ENCODE results near the gene CCNB3.

- TF ChIP-seq CTCF (IDR thresholded peaks at IDR 0.05): no peak
- no peak for TF ChIP-seq POLR2AphosphoS5 (IDR thresholded peaks at IDR 0.05; ENCODE audit: low read depth, low read length)
Observed at GRCh38 chrX:50393902-50394301, 189.3 kb downstream of the CCNB3 start.

Measured in Panc1 (cell line).